Fibroblast of lung (primary cell): ENCODE measurements around the gene CCDC171. TPM values are rescaled to one million over a fixed set of nuclear protein-coding genes. Genes with fewer than 3 reads are reported as not detected.
A peak's percentile ranks its signal among the peaks of the same experiment; 100 is the strongest.

Experiments
- DNase-seq, 2 donors: peaks; one replicate each; pipeline versions ENCODE4 v3.0.0 to v3.0.0-alpha.2; 2010; ENCODE audit warnings: low read depth in 2 of 2
- H2AFZ ChIP-seq: 2 replicates; pipeline ENCODE4 v1.5.1; 2012; ENCODE audit warnings: low read length, control low read depth, inconsistent platforms
- H3K27ac ChIP-seq: 2 replicates; pipeline ENCODE4 v1.5.1; 2011; ENCODE audit warnings: low read length, control low read depth; ENCODE audit not compliant: insufficient read depth
- H3K27me3 ChIP-seq: 2 replicates; pipeline ENCODE4 v1.5.1; 2011; ENCODE audit warnings: mild to moderate bottlenecking, low read length; ENCODE audit not compliant: control insufficient read depth, insufficient read depth
- H3K36me3 ChIP-seq: 2 replicates; pipeline ENCODE4 v1.5.1; 2011; ENCODE audit warnings: low read length; ENCODE audit not compliant: control insufficient read depth, insufficient read depth
- H3K4me1 ChIP-seq: 2 replicates; pipeline ENCODE4 v1.5.1; 2011; ENCODE audit warnings: low read length; ENCODE audit not compliant: control insufficient read depth, insufficient read depth; ENCODE audit errors: extremely low read depth
- H3K4me2 ChIP-seq: 2 replicates; pipeline ENCODE4 v1.5.1; 2011; ENCODE audit warnings: low read length, control low read depth; ENCODE audit not compliant: insufficient read depth; ENCODE audit errors: extremely low read depth
- H3K4me3 ChIP-seq, 4 experiments: fragments of 200-600 bp in 1 of 4; sonication (generic) in 1 of 4; replicated peaks in 1 of 4; 2 replicates each; pipeline ENCODE4 v1.5.1; 2011 to 2016; ENCODE audit warnings: low read length in 4 of 4, low read depth in 3 of 4, mild to moderate bottlenecking in 3 of 4, control low read depth in 2 of 4, inconsistent platforms in 1 of 4, mixed read lengths in 1 of 4; ENCODE audit not compliant: insufficient read depth in 1 of 4; ENCODE audit errors: control extremely low read depth in 1 of 4
- H3K79me2 ChIP-seq: 2 replicates; pipeline ENCODE4 v1.5.1; 2012; ENCODE audit warnings: mild to moderate bottlenecking, low read length, inconsistent platforms; ENCODE audit not compliant: control insufficient read depth, insufficient read depth
- H3K9ac ChIP-seq: 2 replicates; pipeline ENCODE4 v1.5.1; 2011; ENCODE audit warnings: mild to moderate bottlenecking, low read length, control low read depth; ENCODE audit not compliant: insufficient read depth
- H3K9me3 ChIP-seq: 2 replicates; pipeline ENCODE4 v1.5.1; 2012; ENCODE audit warnings: low read depth, low read length; ENCODE audit not compliant: control insufficient read depth, insufficient read depth
- H4K20me1 ChIP-seq: 2 replicates; pipeline ENCODE4 v1.5.1; 2011; ENCODE audit warnings: low read length; ENCODE audit not compliant: control insufficient read depth, insufficient read depth; ENCODE audit errors: extremely low read depth
- EZH2 ChIP-seq: IDR thresholded peaks from 2 replicates; pipeline ENCODE4 v1.5.1; 2012; ENCODE audit warnings: low read length, control low read depth, mild to moderate bottlenecking; ENCODE audit errors: missing control alignments
- polyA plus RNA-seq, 2 donors: library from polyadenylated mRNA; depleted of rRNA in 1 of 2; stranded (reverse) in 1 of 2; unstranded in 1 of 2; fragments of >200 nt; gene quantifications; 2 replicates each; pipeline ENCODE4 v1.2.1, GENCODE V29; 2011 to 2012; ENCODE audit warnings: missing spikeins in 1 of 2
- total RNA-seq: library from RNA; depleted of rRNA; stranded (reverse); fragments of >200 nt; gene quantifications from 2 replicates; pipeline ENCODE4 v1.2.1, GENCODE V29; 2014
- TF ChIP-seq, protein P1 (sequence below), 2 donors: IDR thresholded peaks in 1 of 2; conservative IDR thresholded peaks in 1 of 2; 1 replicate in 1 of 2; 2 replicates in 1 of 2; pipeline ENCODE4 v1.5.1; 2011 to 2012; ENCODE audit warnings: low read length in 2 of 2, control low read depth in 1 of 2, inconsistent platforms in 1 of 2, low read depth in 1 of 2, mild to moderate bottlenecking in 1 of 2

CCDC171 gene
- total and polyA plus RNA-seq, 2 donors (not counting 1 experiment from before 2014, with no cell fraction given) = 0.62 to 4.8 TPM

DNA sequence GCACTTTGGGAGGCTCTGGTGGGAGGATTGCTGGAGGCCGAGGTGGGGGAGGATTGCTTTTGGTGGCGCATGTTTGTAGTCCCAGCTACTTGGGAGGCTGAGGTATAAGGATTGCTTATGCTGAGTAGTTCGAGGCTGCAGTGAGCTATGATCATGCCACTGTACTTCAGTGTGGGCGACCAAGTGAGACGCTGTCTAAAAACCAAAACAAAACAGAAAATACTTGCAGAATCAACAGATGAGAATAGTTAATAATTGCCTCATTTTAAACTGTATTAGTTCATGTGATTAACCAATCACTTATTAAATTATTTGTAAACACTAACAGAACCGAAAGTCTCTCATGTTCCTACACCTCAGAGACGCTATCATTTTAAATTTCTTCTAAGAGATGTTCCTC, 118.1 kb downstream of the CCDC171 start:
- Histone ChIP-seq H3K79me2 (no peaks in the 10 kb centered on the region), H3K9ac (no peak overlapping the region), H3K9me3 (no peaks in the 10 kb centered on the region), H2AFZ (no peak overlapping the region), H3K27me3 (no peaks in the 10 kb centered on the region), H3K4me3 (no peak overlapping the region), H3K4me2 (no peak overlapping the region), H3K36me3 (no peaks in the 10 kb centered on the region), H4K20me1 (no peaks in the 10 kb centered on the region), H3K27ac (no peak overlapping the region), H3K4me1 (no peaks in the 10 kb centered on the region)
- no peak for DNase-seq
- TF ChIP-seq, protein P1, sequence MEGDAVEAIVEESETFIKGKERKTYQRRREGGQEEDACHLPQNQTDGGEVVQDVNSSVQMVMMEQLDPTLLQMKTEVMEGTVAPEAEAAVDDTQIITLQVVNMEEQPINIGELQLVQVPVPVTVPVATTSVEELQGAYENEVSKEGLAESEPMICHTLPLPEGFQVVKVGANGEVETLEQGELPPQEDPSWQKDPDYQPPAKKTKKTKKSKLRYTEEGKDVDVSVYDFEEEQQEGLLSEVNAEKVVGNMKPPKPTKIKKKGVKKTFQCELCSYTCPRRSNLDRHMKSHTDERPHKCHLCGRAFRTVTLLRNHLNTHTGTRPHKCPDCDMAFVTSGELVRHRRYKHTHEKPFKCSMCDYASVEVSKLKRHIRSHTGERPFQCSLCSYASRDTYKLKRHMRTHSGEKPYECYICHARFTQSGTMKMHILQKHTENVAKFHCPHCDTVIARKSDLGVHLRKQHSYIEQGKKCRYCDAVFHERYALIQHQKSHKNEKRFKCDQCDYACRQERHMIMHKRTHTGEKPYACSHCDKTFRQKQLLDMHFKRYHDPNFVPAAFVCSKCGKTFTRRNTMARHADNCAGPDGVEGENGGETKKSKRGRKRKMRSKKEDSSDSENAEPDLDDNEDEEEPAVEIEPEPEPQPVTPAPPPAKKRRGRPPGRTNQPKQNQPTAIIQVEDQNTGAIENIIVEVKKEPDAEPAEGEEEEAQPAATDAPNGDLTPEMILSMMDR (conservative IDR thresholded peaks at IDR 0.05 in 1 of 2, IDR thresholded peaks at IDR 0.05 in 1 of 2; ENCODE audit: low read depth in 1 of 2, low read length in 2 of 2) = no peak
- no peak for TF ChIP-seq EZH2

DNA sequence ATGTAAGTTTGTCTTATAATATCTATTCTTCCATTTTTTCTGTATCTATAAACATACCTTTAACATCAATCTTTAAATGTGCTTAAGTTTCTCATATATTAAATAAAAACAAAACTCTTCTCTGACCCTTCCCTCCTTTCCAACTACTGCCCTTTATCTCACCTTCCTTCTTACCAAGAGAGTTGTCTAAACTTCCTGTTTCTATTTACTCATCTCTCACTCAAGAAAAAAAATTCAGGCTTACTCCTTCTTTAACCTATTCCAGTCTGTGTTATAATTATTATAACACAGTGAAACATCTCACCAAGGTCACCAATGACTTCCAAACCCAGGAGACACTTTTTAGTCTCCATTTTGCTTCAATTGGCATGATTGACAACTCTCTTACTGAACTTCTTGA, 140.9 kb downstream of the CCDC171 start:
- TF ChIP-seq, protein P1 (conservative IDR thresholded peaks at IDR 0.05 in 1 of 2, IDR thresholded peaks at IDR 0.05 in 1 of 2; ENCODE audit: low read depth in 1 of 2, low read length in 2 of 2) = no peak
- TF ChIP-seq EZH2 = no peak
- H3K27ac ChIP-seq = no peak overlapping the region
- no peak for DNase-seq
- H4K20me1 ChIP-seq = no peaks in the 10 kb centered on the region
- no peaks in the 10 kb centered on the region for H3K79me2 ChIP-seq
- no peaks in the 10 kb centered on the region for H3K27me3 ChIP-seq
- H2AFZ ChIP-seq = no peak overlapping the region
- H3K4me1 ChIP-seq = peaks cover 7% of the 10 kb centered on the region
- H3K9ac ChIP-seq = no peak overlapping the region
- H3K4me2 ChIP-seq = no peak overlapping the region
- H3K9me3 ChIP-seq = no peaks in the 10 kb centered on the region
- H3K36me3 ChIP-seq = no peaks in the 10 kb centered on the region
- H3K4me3 ChIP-seq = no peak overlapping the region

GRCh38 chr9:15696979-15697378, 144.1 kb downstream of the CCDC171 start:
- Histone ChIP-seq H2AFZ (peak overlapping the region; percentile 51), H3K4me2 (peak overlapping the region; percentile 56)

More at GRCh38 chr9:15696979-15697378, 144.1 kb downstream of the CCDC171 start:
- Histone ChIP-seq H3K4me3 (no peak overlapping the region), H3K9me3 (no peaks in the 10 kb centered on the region), H3K27me3 (no peaks in the 10 kb centered on the region), H3K36me3 (no peaks in the 10 kb centered on the region), H3K4me1 (peaks cover 7% of the 10 kb centered on the region), H4K20me1 (no peaks in the 10 kb centered on the region), H3K79me2 (no peaks in the 10 kb centered on the region), H3K27ac (peak overlapping the region; percentile 33), H3K9ac (no peak overlapping the region)
- TF ChIP-seq, protein P1 (conservative IDR thresholded peaks at IDR 0.05 in 1 of 2, IDR thresholded peaks at IDR 0.05 in 1 of 2; ENCODE audit: low read depth in 1 of 2, low read length in 2 of 2) = peak in 1 of 2 donors; percentile 9
- TF ChIP-seq EZH2 = no peak
- DNase-seq = peak in 1 of 2 donors; percentile 60
